GM10266 (cell line): ENCODE measurements around the gene MBLAC1.
A peak's percentile ranks its signal among the peaks of the same experiment; 100 is the strongest.
"Not testable (repeated sequence)": the region's sequence is repeated elsewhere in the genome, so short reads cannot be mapped to it uniquely, and the experiment has no call there.

Source experiments
- DNase-seq: peaks from one replicate; pipeline ENCODE4 v3.0.0; 2012; ENCODE audit errors: extremely low spot score
- TF ChIP-seq, protein P1 (sequence below): IDR thresholded peaks from 2 replicates; pipeline ENCODE4 v1.5.1; 2012; ENCODE audit warnings: mild to moderate bottlenecking, low read depth; ENCODE audit not compliant: control insufficient read depth, insufficient read depth; ENCODE audit errors: missing control alignments

Gene MBLAC1

DNA sequence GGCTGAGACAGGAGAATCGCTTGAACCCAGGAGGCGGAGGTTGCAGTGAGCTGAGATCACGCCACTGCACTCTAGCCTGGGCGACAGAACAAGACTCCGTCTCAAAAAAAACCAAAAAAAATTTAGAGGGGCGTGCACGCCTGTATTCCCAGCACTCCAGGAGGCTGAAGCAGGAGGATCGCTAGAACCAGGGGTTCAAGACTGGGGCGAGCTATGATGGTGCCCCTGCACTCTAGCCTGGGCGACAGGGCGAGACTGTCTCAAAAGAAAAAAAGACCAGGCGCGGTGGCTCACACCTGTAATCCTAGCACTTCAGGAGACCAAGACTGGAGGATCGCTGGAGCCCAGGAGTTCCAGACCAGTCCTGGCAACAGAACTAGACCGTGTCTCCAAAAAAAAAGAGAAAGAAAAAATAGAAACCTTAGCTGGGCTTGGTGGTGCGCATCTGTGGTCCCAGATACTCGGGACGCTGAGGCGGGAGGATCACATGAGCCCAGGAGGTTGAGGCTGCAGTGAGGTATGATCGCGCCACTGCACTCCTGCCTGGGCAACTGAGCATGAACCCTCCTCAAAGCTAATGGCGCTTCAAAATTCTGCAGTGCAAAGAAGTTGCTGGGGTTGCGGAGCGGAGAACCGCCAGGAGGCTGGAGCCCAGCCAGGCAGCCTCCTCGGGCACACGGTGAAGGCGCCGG is 382 bp upstream of the MBLAC1 start:
- TF ChIP-seq, protein P1, sequence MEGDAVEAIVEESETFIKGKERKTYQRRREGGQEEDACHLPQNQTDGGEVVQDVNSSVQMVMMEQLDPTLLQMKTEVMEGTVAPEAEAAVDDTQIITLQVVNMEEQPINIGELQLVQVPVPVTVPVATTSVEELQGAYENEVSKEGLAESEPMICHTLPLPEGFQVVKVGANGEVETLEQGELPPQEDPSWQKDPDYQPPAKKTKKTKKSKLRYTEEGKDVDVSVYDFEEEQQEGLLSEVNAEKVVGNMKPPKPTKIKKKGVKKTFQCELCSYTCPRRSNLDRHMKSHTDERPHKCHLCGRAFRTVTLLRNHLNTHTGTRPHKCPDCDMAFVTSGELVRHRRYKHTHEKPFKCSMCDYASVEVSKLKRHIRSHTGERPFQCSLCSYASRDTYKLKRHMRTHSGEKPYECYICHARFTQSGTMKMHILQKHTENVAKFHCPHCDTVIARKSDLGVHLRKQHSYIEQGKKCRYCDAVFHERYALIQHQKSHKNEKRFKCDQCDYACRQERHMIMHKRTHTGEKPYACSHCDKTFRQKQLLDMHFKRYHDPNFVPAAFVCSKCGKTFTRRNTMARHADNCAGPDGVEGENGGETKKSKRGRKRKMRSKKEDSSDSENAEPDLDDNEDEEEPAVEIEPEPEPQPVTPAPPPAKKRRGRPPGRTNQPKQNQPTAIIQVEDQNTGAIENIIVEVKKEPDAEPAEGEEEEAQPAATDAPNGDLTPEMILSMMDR = no peak
- DNase-seq = no peak

DNA sequence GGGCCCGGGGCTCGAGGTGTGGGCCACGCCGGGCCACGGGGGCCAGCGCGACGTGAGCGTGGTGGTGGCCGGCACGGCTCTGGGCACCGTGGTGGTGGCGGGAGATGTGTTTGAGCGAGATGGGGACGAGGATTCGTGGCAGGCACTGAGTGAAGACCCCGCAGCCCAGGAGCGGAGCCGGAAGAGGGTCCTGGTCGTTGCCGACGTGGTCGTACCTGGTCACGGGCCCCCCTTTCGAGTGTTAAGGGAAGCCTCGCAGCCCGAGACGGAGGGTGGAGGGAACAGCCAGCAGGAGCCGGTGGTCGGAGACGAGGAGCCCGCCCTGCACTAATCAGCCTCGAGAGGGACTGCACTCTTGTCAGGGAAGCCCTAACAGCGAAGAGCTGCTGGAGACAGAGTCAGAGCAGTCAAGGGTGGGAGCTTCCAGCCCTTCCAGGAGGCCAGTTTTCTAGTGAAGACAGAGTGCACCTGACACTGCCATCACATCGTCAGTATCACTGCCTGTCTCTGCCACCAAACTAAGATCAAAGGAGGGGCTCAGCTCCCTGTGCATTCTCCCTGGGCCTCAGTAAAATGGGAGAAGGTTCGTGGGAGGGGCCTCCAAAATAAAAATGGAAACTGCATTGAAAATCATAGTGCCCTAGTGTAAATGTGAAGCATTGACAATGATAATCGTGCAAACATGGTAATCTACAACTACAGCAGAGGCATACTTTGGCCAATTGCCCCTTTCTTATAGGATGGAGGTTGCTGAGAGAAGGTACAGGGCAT is 1.3 kb downstream of the MBLAC1 start:
- peak; percentile 40 for DNase-seq
- TF ChIP-seq, protein P1 = no peak

- no peak for DNase-seq
- TF ChIP-seq, protein P1 = no peak
Measured at GRCh38 chr7:100128637-100128963, 1.8 kb downstream of the MBLAC1 start.

- DNase-seq = not testable (repeated sequence)
Measured at GRCh38 chr7:100130220-100130607, 3.4 kb downstream of the MBLAC1 start.

- TF ChIP-seq, protein P1 = peak; percentile 95
- DNase-seq = peak; percentile 79
Measured at GRCh38 chr7:100130608-100131453, 4.1 kb downstream of the MBLAC1 start.

GRCh38 chr7:100132126-100132525 is 5.4 kb downstream of the MBLAC1 start:
- no peak for DNase-seq
- TF ChIP-seq, protein P1 = no peak

DNA sequence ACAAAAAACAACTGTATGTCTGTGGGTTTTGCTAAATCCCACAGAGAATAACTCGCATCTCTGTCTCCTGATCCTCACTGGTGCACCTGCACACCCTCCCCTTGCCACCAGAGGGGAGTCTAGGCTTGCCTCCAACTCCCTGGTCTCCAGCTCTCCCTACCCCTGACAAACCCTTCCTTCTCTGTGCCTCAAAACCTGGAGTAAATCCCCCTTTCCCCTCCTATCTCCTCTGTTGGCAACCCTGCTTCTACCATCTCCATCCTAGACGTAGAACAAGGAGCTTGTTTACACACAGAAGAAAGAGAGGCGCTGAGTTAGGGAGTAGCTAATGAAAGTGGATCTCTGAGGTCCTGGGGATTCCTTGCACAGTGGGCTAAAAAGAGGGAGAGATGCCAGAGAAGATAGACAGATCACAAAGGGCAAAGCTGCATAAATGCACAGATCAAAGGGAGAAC is 6.0 kb downstream of the MBLAC1 start:
- DNase-seq = peak; percentile 77

More for the DNA sequence above, 6.0 kb downstream of the MBLAC1 start:
- TF ChIP-seq, protein P1 = peak; percentile 94
